Astrocyte (in vitro differentiated cells and primary cell): ENCODE measurements around the gene UGCG. TPM values are rescaled to one million over a fixed set of nuclear protein-coding genes. Genes with fewer than 3 reads are reported as not detected.
"Not testable (repeated sequence)": the region's sequence is repeated elsewhere in the genome, so short reads cannot be mapped to it uniquely, and the experiment has no call there.

Experiments used
- DNase-seq: peaks from one replicate; pipeline ENCODE4 v3.0.0-alpha.2; 2010; ENCODE audit warnings: low read depth
- FAIRE-seq: peaks from 2 replicates; lab custom pipeline; 2011; peaks lifted over from hg19 to GRCh38; lab: Jason Lieb, UNC
- H2AFZ ChIP-seq: 2 replicates; pipeline ENCODE4 v1.6.0; 2012; ENCODE audit warnings: low read depth, low read length, inconsistent platforms
- H3K27ac ChIP-seq: 2 replicates; pipeline ENCODE4 v1.5.1; 2011; ENCODE audit warnings: low read depth, low read length, inconsistent platforms
- H3K27me3 ChIP-seq: 2 replicates; pipeline ENCODE4 v1.6.0; 2011; ENCODE audit warnings: low read length, inconsistent platforms; ENCODE audit not compliant: insufficient read depth
- H3K36me3 ChIP-seq: 2 replicates; pipeline ENCODE4 v1.5.1; 2011; ENCODE audit warnings: low read length, inconsistent platforms; ENCODE audit not compliant: insufficient read depth
- H3K4me1 ChIP-seq: 2 replicates; pipeline ENCODE4 v1.5.1; 2011; ENCODE audit warnings: low read length, inconsistent platforms; ENCODE audit not compliant: insufficient read depth
- H3K4me2 ChIP-seq: 2 replicates; pipeline ENCODE4 v1.6.0; 2012; ENCODE audit warnings: low read length, inconsistent platforms
- H3K4me3 ChIP-seq: 2 replicates; pipeline ENCODE4 v1.5.1; 2011; ENCODE audit warnings: low read depth, mild to moderate bottlenecking, low read length, inconsistent platforms; ENCODE audit not compliant: insufficient read depth
- H3K79me2 ChIP-seq: 2 replicates; pipeline ENCODE4 v1.6.0; 2012; ENCODE audit warnings: mild to moderate bottlenecking, low read length, inconsistent platforms; ENCODE audit not compliant: insufficient read depth
- H3K9ac ChIP-seq: 2 replicates; pipeline ENCODE4 v1.6.0; 2012; ENCODE audit warnings: mild to moderate bottlenecking, low read length, inconsistent platforms
- H3K9me3 ChIP-seq: 2 replicates; pipeline ENCODE4 v1.5.1; 2012; ENCODE audit warnings: low read depth, mild to moderate bottlenecking, low read length, inconsistent platforms; ENCODE audit not compliant: insufficient read depth
- H4K20me1 ChIP-seq: 2 replicates; pipeline ENCODE4 v1.6.0; 2012; ENCODE audit warnings: low read length, inconsistent platforms; ENCODE audit not compliant: insufficient read depth
- H3K27ac Mint-ChIP-seq: one replicate; pipeline ENCODE4 v1.8.0; 2021; ENCODE audit warnings: mild to moderate bottlenecking, mixed read lengths; ENCODE audit not compliant: unreplicated experiment
- H3K27me3 Mint-ChIP-seq: one replicate; pipeline ENCODE4 v1.8.0; 2021; ENCODE audit warnings: low read depth, mixed read lengths; ENCODE audit not compliant: unreplicated experiment
- H3K36me3 Mint-ChIP-seq: one replicate; pipeline ENCODE4 v1.8.0; 2021; ENCODE audit warnings: low read depth, mixed read lengths; ENCODE audit not compliant: unreplicated experiment
- H3K4me1 Mint-ChIP-seq: one replicate; pipeline ENCODE4 v1.8.0; 2021; ENCODE audit warnings: low read depth, mixed read lengths; ENCODE audit not compliant: unreplicated experiment
- H3K4me3 Mint-ChIP-seq: one replicate; pipeline ENCODE4 v1.8.0; 2021; ENCODE audit warnings: mild to moderate bottlenecking, moderate library complexity, mixed read lengths; ENCODE audit not compliant: unreplicated experiment
- H3K9me3 Mint-ChIP-seq: one replicate; pipeline ENCODE4 v1.8.0; 2021; ENCODE audit warnings: mild to moderate bottlenecking, mixed read lengths; ENCODE audit not compliant: unreplicated experiment
- EZH2 ChIP-seq: IDR thresholded peaks from 2 replicates; pipeline ENCODE4 v1.6.1; 2012; ENCODE audit warnings: mild to moderate bottlenecking, low read length, inconsistent platforms; ENCODE audit not compliant: insufficient read depth
- total RNA-seq: library from RNA; stranded (reverse); gene quantifications from 2 replicates; pipeline ENCODE4 v1.2.1, GENCODE V29; 2021
- TF ChIP-seq, protein P1 (sequence below): IDR thresholded peaks from 2 replicates; pipeline ENCODE4 v1.5.1; 2011; ENCODE audit warnings: low read depth, mild to moderate bottlenecking, inconsistent platforms, low read length, moderate library complexity; ENCODE audit not compliant: insufficient read depth

The UGCG gene
- total RNA-seq, 1 donor from 2014 or later, result 166 TPM

DNA sequence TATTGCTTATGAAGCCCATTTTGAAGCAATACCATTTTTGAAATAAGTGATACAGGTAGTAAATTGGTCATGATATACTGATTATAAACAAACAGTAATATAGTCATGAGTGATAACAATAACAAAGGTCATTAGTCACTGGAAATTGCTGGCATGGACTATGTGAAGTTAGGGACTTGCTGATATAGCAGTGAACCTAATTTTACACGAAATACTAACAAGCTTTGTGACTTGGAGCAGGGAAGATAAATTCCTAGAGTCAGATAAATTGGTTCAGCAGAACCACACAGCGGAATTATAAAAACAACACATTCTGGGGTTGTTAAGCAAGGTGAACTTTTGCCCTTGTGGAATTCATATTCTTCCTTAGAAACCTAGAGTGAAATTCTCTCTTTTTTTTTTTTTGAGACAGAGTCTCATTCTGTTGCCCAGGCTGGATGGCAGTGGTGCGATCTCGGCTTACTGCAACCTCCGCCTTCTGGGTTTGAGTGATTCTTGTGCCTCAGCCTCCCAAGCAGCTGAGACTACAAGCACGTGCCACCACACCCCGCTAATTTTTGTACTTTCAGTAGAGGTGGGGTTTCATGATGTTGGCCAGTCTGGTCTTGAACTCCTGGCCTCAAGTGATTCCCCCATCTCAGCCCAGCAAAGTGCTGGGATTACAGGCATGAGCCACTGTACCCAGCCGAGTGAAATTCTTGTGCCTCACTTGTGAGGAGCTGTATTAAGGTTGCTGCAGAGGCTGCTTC lies 6.0 kb downstream of the UGCG start:
- peak; percentile 81 for DNase-seq
- Histone ChIP-seq H2AFZ (no peak overlapping the region), H3K27ac (peak overlapping the region; percentile 28), H4K20me1 (peaks cover 95% of the 10 kb centered on the region), H3K9me3 (no peaks in the 10 kb centered on the region), H3K9ac (peak overlapping the region; percentile 42), H3K79me2 (peaks cover 99% of the 10 kb centered on the region), H3K4me2 (peak overlapping the region; percentile 86), H3K4me1 (peaks cover 16% of the 10 kb centered on the region), H3K36me3 (peaks cover 3% of the 10 kb centered on the region), H3K27me3 (no peaks in the 10 kb centered on the region), H3K4me3 (no peak overlapping the region)
- Mint-ChIP-seq H3K9me3 (no peaks in the 10 kb centered on the region), H3K36me3 (no peaks in the 10 kb centered on the region), H3K27me3 (no peaks in the 10 kb centered on the region), H3K4me3 (no peak overlapping the region), H3K27ac (peak overlapping the region; percentile 29), H3K4me1 (peaks cover 28% of the 10 kb centered on the region)
- FAIRE-seq, result no peak
- no peak for TF ChIP-seq EZH2
- TF ChIP-seq, protein P1, sequence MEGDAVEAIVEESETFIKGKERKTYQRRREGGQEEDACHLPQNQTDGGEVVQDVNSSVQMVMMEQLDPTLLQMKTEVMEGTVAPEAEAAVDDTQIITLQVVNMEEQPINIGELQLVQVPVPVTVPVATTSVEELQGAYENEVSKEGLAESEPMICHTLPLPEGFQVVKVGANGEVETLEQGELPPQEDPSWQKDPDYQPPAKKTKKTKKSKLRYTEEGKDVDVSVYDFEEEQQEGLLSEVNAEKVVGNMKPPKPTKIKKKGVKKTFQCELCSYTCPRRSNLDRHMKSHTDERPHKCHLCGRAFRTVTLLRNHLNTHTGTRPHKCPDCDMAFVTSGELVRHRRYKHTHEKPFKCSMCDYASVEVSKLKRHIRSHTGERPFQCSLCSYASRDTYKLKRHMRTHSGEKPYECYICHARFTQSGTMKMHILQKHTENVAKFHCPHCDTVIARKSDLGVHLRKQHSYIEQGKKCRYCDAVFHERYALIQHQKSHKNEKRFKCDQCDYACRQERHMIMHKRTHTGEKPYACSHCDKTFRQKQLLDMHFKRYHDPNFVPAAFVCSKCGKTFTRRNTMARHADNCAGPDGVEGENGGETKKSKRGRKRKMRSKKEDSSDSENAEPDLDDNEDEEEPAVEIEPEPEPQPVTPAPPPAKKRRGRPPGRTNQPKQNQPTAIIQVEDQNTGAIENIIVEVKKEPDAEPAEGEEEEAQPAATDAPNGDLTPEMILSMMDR, result no peak

DNA sequence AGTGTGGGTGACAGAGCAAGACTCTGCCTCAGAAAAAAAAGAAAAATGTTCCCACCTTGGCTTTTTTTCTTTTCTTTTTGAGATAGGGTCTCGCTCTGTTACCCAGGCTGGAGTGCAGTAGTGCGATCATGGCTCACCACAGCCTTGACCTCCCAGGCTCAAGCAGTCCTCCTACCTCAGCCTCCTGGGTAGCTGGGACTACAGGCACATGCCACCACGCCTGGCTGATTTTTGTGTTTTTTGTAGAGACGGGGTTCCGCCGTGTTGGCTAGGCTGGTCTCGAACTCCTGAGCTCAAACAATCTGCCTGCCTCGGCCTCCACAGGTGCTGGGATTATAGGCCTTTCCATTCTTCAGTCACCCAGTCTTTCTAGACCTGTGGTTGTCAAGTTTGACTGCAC lies 6.9 kb downstream of the UGCG start:
- not testable (repeated sequence) for H3K27me3 ChIP-seq, H3K27ac Mint-ChIP-seq, H3K36me3 Mint-ChIP-seq, H3K27ac ChIP-seq, H3K4me2 ChIP-seq, H3K9ac ChIP-seq, FAIRE-seq, H3K4me3 ChIP-seq, H3K27me3 Mint-ChIP-seq, H3K36me3 ChIP-seq, DNase-seq, H3K9me3 Mint-ChIP-seq, H2AFZ ChIP-seq, H3K9me3 ChIP-seq
- Mint-ChIP-seq H3K4me3 (peak overlapping the region; percentile 45), H3K4me1 (peaks cover 36% of the 10 kb centered on the region)
- Histone ChIP-seq H3K4me1 (peaks cover 16% of the 10 kb centered on the region), H4K20me1 (peaks cover 95% of the 10 kb centered on the region), H3K79me2 (peaks cover 99% of the 10 kb centered on the region)

DNA sequence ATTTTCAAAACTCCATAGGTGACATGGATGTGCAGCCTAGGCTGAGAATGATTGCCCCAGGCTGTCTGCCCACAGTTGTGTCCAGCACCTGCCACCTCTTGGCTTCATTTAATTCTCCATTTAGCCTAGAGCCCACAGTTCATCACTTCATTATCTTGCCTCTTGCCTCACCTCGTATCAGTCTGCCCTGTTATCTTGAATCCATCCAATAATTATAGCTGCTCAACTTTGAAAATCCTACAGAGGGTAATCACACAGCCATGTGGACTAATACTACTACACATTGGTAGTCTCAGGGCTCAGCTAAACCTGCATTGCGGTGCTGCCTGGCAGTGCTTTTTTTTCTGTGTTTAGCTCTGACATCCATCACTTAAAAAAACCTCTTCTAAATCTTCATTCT lies 7.4 kb downstream of the UGCG start:
- peak overlapping the region; percentile 12 for H3K4me2 ChIP-seq
- no peak overlapping the region for H2AFZ ChIP-seq
- H3K79me2 ChIP-seq, result peaks cover 99% of the 10 kb centered on the region
- H3K27me3 ChIP-seq, result no peaks in the 10 kb centered on the region
- H3K36me3 Mint-ChIP-seq, result no peaks in the 10 kb centered on the region
- no peak for FAIRE-seq
- DNase-seq, result no peak
- no peak overlapping the region for H3K27ac ChIP-seq
- TF ChIP-seq EZH2, result no peak
- TF ChIP-seq, protein P1, result no peak
- no peaks in the 10 kb centered on the region for H3K9me3 Mint-ChIP-seq
- peak overlapping the region; percentile 45 for H3K4me3 Mint-ChIP-seq
- H3K4me1 ChIP-seq, result peaks cover 16% of the 10 kb centered on the region
- H3K27ac Mint-ChIP-seq, result peak overlapping the region; percentile 60
- no peak overlapping the region for H3K9ac ChIP-seq
- H3K27me3 Mint-ChIP-seq, result no peaks in the 10 kb centered on the region
- peaks cover 39% of the 10 kb centered on the region for H3K4me1 Mint-ChIP-seq
- H4K20me1 ChIP-seq, result peaks cover 95% of the 10 kb centered on the region
- peaks cover 3% of the 10 kb centered on the region for H3K36me3 ChIP-seq
- no peak overlapping the region for H3K4me3 ChIP-seq
- H3K9me3 ChIP-seq, result no peaks in the 10 kb centered on the region
